ENCODE measurements around the gene ZNF740.

ZNF740 gene

DNA sequence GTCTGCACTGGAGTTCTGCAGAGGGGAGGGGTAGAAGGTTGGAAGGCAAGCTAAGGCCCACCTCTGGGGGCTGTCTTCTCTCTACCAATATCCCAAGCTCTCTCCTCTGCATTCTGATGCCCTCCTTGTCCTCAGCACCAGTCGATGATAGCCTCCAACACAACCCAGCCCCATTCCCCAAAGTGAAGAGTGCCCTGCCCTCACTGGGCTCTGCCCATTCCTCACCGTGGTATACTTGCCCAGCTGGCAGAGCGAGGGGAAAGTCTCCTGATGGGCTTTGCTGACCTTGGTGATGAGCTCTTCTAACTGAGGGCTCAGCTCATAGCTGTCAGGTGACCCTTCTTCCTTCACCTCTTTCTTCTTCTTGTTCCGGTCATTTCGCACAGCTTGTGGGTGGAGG, 33.7 kb downstream of the ZNF740 start:
- no peak for DNase-seq (ENCODE audit: low read depth)

DNA sequence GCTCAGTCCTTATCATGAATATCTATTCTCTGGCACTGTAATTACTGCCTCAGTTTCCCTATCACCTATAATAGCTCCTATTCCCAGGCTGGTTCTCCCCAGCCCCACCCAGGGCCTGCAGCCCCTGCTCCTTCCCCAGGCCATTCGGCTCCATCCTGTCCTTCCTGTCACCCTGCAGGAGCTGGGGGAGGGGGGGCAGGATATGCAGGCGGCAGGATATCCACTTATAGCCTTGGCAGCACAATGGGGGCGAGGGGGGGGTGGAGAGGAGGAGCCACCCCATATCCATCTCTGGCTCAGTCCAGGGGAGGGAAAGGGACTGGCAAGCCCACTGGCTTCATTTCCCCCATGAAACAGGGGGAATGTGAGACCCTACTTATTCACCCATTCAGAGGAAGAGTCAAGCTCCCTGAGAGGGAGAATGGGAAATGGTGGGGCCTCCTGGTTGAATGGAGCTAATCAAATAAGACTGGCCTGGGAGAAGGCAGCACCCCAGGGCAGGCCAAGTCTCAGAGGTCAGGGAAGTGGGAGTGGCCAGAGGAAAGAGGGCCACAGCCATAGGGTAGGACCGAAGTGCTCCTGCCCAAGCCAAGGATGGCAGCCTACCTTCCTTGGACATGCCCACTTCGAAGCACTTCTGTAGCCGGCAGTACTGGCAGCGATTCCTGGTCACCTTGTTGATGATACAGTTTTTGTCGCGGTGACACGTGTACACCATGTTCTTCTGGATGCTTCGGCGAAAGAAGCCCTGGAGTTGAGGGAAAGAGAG, 34.3 kb downstream of the ZNF740 start:
- no peak for DNase-seq (ENCODE audit: low read depth)

DNA sequence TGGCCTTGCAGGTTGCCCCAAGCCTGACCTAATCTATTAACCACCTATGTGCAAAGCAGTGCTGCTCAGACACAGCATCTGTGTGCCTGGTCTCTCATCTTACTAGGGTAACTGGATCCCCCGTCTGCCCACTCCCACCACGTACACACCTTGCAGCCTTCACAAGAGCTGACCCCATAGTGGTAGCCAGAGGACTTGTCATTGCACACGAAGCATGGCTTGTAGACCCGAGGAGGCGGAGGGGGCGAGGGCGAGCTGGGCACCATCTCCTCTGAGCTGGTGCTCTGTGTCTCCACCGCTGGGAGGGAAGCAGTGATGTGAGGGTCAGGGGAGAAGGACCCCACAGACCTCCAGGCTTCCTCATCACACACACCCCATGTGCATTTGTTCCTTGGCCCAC, 35.0 kb downstream of the ZNF740 start:
- DNase-seq (ENCODE audit: low read depth) = no peak

DNA sequence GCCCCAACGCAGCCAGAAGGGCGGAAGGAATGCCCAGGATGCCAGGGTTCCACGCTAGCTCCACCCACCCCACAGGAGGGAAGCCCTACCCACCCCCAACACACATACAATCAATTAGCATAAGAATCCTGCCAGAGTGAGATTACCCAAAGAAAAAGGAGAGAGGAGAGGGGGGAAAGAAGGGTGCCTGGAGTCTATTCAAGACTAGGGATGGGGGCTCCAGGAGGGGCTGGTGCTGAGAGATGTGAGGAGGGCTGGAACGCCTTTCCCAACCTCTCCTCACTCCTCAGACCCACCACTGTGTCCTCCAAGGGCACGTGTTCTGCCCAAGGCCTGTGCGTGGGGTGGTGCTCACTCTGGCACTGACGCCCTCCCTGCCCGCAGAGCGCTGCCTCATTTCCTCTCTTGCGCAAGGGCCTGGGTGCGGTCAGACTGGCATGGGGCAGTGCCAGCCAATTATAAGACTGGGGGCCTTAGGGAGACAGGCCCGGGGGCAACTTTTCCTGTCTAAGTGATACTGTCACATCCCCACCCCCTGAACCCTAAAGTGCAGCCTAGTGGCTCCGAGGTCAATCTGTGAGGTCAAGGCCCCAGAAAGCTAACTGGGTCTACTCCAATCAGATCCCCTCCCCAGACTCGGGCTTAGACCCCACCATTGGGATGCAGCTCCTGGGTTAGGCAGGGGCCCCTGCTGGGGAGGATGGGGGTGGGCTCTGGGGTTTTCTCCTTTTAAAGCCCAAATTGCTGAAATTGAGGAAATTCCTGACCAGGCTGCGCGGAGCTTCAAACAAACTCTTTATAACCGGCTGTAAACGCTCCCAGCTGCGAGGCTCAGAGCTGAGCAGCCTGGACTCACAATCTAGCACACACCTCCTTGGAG, 36.8 kb downstream of the ZNF740 start:
- DNase-seq (ENCODE audit: low read depth) = no peak

DNA sequence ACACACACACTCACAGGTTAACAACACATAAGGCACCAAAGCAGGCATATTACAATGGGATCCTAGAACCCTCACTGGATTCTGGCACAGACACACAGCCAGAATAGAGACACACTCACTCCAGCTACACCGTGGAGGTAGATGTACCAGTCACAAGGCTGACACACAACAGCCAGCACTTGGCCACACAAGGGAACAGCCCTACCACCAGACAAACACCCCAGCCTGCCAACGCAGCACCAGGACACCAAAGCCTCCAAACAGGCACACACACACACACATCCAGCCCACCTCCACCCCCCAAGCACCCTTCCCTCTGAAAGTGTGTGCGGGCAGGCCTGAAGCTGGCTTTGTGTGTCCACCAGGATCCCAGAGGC, 37.4 kb downstream of the ZNF740 start:
- DNase-seq (ENCODE audit: low read depth) = no peak

DNA sequence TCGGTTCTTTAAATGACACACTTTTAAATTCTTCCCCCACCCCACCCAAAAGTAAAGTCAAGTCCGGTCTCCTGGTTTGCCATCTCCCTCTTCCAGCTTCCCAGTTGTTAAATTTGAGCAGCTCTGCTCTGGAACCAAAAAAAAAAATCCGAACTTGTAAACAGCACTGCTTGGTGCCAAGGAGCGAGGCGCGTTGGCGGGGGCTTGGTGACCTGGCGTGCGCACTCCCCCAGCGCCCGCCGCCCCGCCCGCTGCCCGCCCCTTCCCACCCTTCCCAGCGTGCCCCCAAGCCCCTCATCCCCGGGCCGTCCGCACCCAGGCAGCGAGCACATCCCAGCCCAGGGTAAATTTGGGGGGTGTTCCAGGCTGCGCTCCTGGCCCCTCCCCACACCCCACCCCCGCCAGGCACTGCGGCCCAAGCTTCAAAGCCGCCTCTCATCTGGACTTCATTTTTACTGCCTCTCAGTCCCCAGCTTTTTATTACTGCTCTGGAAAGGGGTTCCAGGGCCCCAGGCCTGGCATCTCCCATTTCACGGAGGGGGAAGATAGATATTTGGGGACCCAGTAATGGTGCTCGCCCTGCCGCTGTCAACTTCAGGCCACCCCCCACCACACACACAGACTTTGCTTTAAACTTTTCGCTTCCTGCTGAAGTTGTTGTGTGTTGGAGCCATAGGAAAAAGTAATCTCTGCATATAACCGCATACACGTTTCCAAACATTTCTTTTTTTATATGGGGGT, 38.2 kb downstream of the ZNF740 start:
- DNase-seq (ENCODE audit: low read depth) = no peak

DNA sequence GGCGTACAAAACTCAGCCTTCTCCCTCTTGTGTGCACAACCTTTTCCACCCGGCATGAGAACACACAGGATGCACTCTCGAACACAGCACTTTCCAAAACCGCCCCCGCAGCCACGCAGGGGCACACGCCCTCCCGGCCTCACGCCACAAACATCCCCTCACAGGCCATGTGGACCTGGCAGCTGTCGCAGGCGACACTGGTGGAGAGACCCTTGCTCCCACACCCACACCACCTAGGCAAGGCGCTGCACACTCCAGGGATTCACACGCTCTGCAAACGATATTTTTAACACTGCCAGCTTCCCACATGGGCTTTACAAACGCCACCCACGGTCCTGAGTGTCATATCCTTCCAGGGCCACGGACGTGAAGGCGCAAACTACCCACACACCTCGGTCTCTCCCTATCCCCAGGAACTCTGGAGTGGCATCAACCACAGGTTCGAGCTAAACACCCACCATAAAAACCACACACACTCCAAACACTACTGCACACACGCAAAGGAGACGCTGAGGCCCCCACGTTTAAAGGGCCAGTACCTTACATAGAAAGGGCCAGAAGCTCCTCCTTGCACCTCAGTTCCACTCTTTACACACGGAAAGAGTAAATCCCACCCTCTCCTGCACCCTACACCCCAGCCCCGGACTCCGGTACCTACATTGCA, 38.9 kb downstream of the ZNF740 start:
- DNase-seq (ENCODE audit: low read depth) = no peak

DNA sequence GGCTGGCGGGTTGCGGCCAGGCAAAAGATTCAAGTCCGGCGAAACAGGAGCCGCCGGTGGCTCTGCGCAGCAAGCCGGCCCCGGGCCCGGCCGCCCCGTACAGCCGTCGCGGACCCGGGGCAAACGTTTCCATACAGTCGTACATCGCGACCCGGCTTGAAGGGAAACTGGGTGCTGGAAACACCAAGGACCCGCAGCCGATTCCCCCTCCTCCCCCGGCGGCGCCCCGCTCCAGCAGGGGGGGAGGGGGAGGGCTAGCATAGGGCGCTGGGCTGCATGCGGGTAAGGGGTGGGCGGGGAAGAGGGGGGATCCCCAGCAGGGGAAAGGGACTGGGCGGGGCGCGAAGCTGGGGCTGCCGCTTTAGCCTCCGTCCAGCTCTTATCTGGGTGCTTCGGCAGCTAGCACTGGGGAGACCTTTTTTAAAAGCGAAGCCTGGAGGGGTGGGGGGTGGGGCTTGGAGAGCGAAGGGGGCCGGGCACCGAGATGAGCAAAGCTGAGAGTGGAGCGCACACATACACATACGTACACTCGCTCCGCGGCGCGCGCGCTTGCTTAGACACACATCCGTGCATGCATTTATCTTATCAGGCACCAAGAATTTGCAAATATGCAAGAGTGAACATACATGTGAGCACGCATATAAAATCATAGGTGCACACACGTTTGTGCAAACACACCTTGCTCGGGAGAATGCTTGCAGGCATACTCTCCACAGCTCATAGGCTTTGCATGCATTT, 39.6 kb downstream of the ZNF740 start:
- peak; percentile 72 for DNase-seq (ENCODE audit: low read depth)

DNA sequence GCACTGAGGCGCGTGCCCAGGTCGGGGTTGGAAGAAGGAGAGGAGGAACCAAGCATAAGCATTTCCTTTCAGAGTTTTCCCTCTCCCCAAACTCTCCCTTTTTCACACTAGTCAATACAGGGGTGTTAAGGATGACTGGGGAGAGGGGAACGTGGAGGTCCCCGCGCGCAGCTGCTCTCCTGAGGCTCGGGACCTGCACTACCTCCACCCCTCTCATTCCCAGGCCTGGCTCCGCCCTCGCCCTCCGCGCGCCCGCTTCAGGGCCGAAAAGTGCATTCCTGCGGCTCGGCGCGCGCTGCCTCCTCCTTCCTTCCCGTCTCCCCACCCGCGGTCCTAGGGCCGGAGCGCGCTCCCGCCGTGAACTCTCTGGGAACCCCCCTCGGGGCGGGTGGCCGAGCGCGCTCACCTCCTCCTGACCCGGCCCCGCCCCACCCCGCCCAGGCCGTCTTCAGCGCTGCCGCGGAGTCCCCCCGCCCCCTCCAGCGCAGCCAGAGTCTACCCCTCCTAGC, 40.2 kb downstream of the ZNF740 start:
- peak; percentile 57 for DNase-seq (ENCODE audit: low read depth)

DNA sequence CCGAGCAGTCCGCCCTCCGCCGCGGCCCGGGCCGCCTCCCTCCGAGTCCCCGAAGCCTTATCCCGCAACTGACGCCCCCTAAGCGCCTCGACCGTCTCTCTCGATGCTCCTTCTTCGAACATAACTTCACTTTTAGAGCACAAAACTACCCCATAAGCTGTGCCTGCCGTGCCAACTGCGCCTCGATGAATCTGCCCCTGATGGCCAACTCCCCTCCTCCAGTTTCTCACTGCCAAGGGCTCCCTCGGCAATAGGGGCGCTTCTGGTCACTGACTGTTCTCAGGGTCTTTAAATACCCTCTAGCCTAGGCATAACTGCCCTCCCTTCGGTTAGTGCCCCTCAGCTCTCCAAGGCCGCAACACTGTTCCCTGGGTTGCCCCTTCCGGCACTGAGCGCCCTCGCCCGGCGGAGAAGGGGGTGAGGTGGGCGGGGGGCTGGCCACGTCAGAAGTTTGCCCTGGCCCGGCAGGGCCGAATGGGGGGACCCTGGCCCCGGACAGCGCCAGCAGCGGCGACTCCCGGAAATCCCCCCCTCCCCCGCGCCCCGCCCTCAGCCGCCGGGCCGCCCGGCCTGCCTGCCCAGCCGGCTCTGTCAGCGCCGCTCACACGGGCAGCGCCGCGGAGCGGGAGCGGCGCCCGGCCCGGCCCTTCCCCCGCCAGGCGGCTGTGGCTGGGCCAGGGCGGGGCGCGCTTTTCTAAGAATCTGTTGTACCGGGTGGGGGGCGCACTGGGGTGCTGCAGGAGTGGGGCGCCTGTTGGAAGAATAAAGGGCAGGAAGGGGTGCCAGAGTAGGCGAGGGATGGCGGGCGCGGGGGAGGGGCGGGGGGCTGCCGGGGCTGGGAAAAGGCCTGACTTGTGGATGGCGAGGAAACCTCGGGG, 40.9 kb downstream of the ZNF740 start:
- DNase-seq (ENCODE audit: low read depth) = no peak

DNA sequence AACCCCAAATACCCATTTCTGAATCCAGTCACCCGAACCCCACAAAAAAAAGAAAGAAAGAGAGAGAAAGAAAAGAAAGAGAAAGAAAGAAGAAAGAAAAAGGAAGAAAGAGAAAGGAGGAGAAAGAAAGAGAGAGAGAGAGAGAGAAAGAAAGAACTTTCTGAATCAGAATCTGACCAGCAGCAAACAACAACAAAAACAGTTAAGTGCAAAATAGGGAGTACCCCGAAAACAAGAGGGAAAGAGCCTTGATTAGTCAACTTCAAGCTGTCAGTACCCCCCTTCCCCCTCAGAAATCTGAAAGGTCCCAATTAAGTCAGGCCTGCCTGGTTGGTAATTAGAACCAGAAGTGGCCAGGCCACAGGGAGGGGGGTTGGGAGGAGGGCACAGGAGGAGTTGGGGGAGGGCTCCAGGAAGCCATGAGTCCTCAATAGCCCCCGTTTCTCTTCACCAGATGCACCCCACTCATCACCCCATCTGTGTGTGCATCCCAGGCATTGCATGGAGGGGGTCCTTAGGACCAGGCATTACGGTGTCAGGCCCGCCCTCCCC, 41.7 kb downstream of the ZNF740 start:
- no peak for DNase-seq (ENCODE audit: low read depth)

DNA sequence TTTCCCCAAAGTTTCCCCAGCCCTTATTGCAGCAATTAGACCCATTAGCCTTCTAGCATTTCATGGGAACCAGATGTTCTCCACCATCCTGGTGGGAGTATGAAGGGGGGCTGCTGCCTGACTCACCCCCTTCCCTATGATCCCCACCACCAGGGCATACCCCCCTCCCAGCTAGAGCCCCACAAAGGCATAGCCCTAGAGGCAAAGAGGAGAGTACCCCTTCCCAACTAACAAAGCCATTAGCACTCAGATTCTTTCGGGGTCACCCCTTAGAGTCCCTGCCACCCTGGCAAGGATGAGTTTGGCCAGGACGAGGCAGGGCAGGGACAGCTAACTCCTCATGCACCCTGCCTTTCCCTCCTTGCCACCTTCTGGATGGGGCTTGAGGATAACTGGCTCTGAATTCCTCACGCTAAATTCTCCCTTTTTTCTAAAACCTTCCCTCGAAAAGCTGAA, 42.3 kb downstream of the ZNF740 start:
- no peak for DNase-seq (ENCODE audit: low read depth)

DNA sequence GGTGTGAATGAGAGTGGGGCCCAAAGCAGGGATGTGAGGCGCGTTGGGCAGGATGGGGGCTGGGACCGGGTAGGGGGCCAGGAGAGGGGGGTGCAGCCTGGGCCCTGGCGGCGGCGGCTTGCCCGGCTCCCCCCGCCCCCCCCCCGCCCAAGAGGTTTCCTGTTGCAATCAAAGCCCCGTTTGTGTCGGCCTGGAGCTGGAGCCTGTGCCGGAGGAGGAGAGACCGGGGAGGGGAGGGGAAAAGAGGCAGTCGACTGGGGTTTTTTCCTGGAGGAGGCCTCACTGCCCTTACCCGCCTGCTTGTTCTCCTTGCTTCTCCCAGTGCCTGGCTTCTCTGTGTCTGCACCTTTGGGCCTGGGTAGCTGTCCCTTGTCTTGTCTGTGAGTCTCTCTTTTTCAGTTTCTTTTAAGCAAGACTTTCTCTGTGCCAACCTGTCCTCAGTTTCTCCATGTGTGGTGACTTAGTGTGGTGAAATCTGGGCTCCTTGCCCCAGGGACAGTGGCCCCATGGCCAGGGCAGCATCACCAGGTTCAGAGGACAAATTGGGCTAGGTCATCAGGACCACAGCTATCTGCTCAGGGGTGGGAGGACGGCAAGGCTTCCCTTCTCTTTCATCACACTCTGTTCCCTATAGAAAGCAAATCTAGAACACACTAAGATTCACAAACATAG, 43.0 kb downstream of the ZNF740 start:
- DNase-seq (ENCODE audit: low read depth) = no peak

DNA sequence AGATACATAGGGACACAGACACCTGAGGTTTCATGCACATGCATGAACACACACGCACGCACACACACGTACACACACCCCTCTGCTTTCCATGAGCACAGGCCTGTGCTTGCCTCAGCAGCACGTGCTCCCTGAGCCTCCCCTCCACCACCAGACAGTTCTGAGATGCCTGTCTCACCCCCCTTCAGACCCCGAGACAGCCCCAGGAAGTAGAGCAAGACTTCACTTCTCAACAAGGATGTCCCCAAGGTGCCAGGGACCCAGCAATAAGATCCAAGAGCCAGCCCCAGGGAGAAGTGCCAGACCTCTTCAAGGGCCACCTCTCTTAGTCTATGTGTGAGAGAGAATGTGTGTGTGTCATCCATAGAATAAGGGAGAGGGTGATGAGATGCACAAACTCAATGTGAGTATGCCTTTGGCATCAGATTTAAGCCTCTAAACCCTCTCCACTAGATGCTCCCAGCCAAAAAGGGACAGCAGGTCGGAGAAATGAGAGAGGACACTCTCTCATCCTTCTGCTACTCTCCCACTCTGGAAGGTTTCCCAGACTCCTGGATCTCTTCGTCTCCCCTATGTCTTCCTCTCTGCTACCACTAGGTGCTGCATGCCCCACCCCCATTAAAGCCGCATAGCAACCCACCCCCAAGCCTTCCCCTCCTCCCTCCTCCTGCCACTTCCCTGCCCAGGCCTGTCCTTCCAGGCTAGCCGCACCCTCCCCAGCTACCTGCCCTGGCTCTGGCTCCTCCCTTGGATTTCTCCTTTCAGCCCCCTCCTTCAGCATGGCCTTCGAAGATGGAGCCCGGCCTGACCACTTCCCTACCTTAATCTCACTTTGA, 43.8 kb downstream of the ZNF740 start:
- no peak for DNase-seq (ENCODE audit: low read depth)

DNA sequence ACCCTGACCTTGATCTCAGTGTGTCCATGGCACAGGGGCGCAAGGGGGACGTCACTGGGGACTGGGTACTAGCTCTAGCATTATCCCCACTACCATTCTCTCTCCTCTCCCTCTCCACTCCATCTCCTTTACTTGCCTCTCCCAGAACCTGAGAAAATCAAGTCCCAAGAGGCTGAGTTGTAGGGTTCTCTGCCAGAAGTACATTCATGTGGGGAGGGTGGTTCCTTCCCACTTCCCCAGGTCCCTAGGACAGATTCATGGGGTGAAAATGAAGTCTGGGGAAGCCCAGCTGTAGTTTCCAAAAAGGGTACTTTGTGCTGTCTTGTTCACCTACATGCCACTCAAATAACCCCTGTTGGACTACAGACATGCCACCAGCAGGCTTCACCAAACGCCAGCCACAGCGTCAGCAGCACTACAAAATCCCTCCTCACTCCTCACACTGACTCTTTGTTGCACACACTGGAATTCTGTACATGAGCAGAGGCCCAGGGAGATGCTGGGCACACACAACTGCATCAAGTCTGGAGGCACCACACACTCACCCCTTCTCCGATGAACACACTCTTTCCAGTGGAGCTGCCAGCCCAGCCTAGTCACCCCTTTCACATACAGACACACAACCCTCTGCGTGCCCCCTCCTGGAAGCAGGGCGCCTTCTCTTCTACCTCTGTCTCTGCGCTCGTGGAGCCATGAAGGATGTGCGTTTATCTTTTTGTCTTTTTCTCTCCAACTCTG, 44.5 kb downstream of the ZNF740 start:
- no peak for DNase-seq (ENCODE audit: low read depth)

DNA sequence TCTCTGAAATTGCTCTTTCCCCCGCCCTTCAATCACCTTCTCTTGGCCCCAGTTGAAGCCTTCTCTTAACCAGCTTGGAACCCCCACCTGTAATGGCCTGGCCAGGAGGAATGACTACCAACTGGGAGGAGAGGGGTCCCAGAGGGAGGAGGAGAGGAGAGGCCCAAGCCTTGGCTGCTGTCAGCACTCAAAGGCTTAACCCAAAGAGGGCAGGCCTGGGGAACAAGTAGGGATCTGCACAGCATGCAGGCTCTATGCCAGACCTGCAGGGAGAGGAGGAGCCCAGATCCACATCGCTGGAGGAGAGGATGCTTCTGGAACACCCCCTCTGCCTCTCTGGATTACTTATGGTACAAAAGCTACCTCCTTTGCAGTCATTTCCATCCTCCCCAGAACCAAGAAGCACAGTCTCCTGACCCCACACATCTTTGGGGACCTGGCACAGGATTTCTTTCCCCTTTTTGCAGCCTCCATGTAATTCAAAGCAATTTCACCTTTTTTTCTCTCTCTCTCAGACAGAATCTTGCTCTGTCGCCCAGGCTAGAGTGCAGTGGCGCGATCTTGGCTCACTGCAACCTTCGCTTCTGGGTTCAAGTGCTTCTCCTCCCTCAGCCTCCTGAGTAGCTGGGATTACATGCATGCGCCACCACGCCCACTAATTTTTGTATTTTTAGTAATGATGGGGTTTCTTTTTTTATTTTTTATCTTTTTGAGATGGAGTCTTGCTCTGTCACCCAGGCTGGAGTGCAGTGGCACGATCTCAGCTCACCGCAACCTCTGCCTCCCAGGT, 45.3 kb downstream of the ZNF740 start:
- DNase-seq (ENCODE audit: low read depth) = no peak

DNA sequence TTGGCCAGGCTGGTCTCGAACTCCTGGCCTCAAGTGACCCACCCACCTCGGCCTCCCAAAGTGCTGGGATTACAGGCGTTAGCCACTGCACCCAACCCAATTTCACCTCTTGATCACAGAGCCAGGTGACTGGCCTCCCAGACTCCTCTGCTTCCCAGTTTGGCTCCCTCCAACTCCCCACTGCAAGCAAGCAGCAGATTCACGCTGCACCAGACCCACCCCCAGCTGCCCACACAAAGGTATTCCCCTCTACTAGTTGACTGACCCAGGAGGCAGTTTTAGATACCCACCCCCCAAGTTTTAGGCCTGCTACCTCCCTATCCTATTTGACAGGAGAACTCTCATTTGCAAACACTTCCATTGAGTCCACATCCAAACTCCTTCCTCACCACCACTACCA, 46.3 kb downstream of the ZNF740 start:
- no peak for DNase-seq (ENCODE audit: low read depth)

All from T follicular helper cell (primary cell).